ENCODE data around the gene TCEA3. TPM values are rescaled to one million over a fixed set of nuclear protein-coding genes. Genes with fewer than 3 reads are reported as not detected.

The TCEA3 gene
- total RNA-seq, 1 experiment from 2014 or later = not detected

- Histone ChIP-seq H3K27ac (no peak overlapping the region), H3K36me3 (no peaks in the 10 kb centered on the region), H3K4me3 (no peak overlapping the region), H3K9me3 (replicated peaks) (no peaks in the 10 kb centered on the region), H3K4me1 (peaks cover 25% of the 10 kb centered on the region), H3K27me3 (no peaks in the 10 kb centered on the region)
- DNase-seq = no peak
Measured at GRCh38 chr1:23420778-23421177, 3.8 kb downstream of the TCEA3 start.

GRCh38 chr1:23419180-23419579, 5.4 kb downstream of the TCEA3 start:
- Histone ChIP-seq H3K4me3 (no peak overlapping the region), H3K9me3 (replicated peaks) (no peaks in the 10 kb centered on the region), H3K27ac (no peak overlapping the region), H3K36me3 (no peaks in the 10 kb centered on the region), H3K4me1 (peaks cover 25% of the 10 kb centered on the region), H3K27me3 (no peaks in the 10 kb centered on the region)
- no peak for DNase-seq

- no peak overlapping the region for H3K4me3 ChIP-seq
- no peak overlapping the region for H3K27ac ChIP-seq
- peak; percentile 39 to 65 for DNase-seq
- H3K27me3 ChIP-seq = no peaks in the 10 kb centered on the region
- H3K9me3 ChIP-seq (replicated peaks) = no peaks in the 10 kb centered on the region
- H3K36me3 ChIP-seq = no peaks in the 10 kb centered on the region
- peaks cover 16% of the 10 kb centered on the region for H3K4me1 ChIP-seq
Measured at GRCh38 chr1:23417570-23417969, 7.0 kb downstream of the TCEA3 start.

GRCh38 chr1:23416964-23417363, 7.6 kb downstream of the TCEA3 start:
- H3K27ac ChIP-seq = no peak overlapping the region
- no peaks in the 10 kb centered on the region for H3K27me3 ChIP-seq
- DNase-seq = no peak
- no peaks in the 10 kb centered on the region for H3K9me3 ChIP-seq (replicated peaks)
- H3K4me3 ChIP-seq = no peak overlapping the region
- H3K36me3 ChIP-seq = no peaks in the 10 kb centered on the region
- H3K4me1 ChIP-seq = peaks cover 13% of the 10 kb centered on the region

- no peaks in the 10 kb centered on the region for H3K9me3 ChIP-seq (replicated peaks)
- 0 out of 2 replicates have a peak, but pooled peaks cover 3% of the 10 kb centered on the region for H3K4me1 ChIP-seq
- DNase-seq = no peak
- no peak overlapping the region for H3K27ac ChIP-seq
- no peaks in the 10 kb centered on the region for H3K27me3 ChIP-seq
- no peaks in the 10 kb centered on the region for H3K36me3 ChIP-seq
- H3K4me3 ChIP-seq = no peak overlapping the region
Measured at GRCh38 chr1:23408797-23409290, 15.7 kb downstream of the TCEA3 start.

- no peak overlapping the region for H3K27ac ChIP-seq
- no peak for DNase-seq
Measured at GRCh38 chr1:23407016-23407630, 17.4 kb downstream of the TCEA3 start.

GRCh38 chr1:23405946-23406345, 18.6 kb downstream of the TCEA3 start:
- Histone ChIP-seq H3K4me3 (no peak overlapping the region), H3K27me3 (no peaks in the 10 kb centered on the region), H3K27ac (no peak overlapping the region), H3K4me1 (peaks cover 16% of the 10 kb centered on the region), H3K36me3 (no peaks in the 10 kb centered on the region), H3K9me3 (replicated peaks) (no peaks in the 10 kb centered on the region)
- no peak for DNase-seq

More at GRCh38 chr1:23407016-23407630, 17.4 kb downstream of the TCEA3 start:
- no peaks in the 10 kb centered on the region for H3K36me3 ChIP-seq
- H3K27me3 ChIP-seq = no peaks in the 10 kb centered on the region
- H3K4me3 ChIP-seq = no peak overlapping the region
- H3K9me3 ChIP-seq (replicated peaks) = no peaks in the 10 kb centered on the region
- H3K4me1 ChIP-seq = peaks cover 15% of the 10 kb centered on the region

- Histone ChIP-seq H3K36me3 (no peaks in the 10 kb centered on the region), H3K4me1 (peaks cover 16% of the 10 kb centered on the region), H3K4me3 (peak overlapping the region; percentile 19), H3K9me3 (replicated peaks) (no peaks in the 10 kb centered on the region), H3K27ac (no peak overlapping the region), H3K27me3 (no peaks in the 10 kb centered on the region)
- DNase-seq = peak; percentile 95 to 96
Measured at GRCh38 chr1:23403735-23404486, 20.6 kb downstream of the TCEA3 start.

- H3K36me3 ChIP-seq = no peaks in the 10 kb centered on the region
- DNase-seq = no peak
- no peak overlapping the region for H3K27ac ChIP-seq
- peak overlapping the region; percentile 19 for H3K4me3 ChIP-seq
- H3K4me1 ChIP-seq = peaks cover 16% of the 10 kb centered on the region
- H3K9me3 ChIP-seq (replicated peaks) = no peaks in the 10 kb centered on the region
- H3K27me3 ChIP-seq = no peaks in the 10 kb centered on the region
Measured at GRCh38 chr1:23403355-23403734, 21.2 kb downstream of the TCEA3 start.

- Histone ChIP-seq H3K4me1 (peaks cover 16% of the 10 kb centered on the region), H3K27ac (no peak overlapping the region), H3K9me3 (replicated peaks) (no peaks in the 10 kb centered on the region), H3K27me3 (no peaks in the 10 kb centered on the region), H3K36me3 (no peaks in the 10 kb centered on the region), H3K4me3 (no peak overlapping the region)
- peak; percentile 57 to 60 for DNase-seq
Measured at GRCh38 chr1:23403038-23403336, 21.6 kb downstream of the TCEA3 start.

- Histone ChIP-seq H3K9me3 (replicated peaks) (no peaks in the 10 kb centered on the region), H3K36me3 (no peaks in the 10 kb centered on the region), H3K4me3 (no peak overlapping the region), H3K27me3 (no peaks in the 10 kb centered on the region), H3K4me1 (peaks cover 16% of the 10 kb centered on the region), H3K27ac (no peak overlapping the region)
- DNase-seq = no peak
Measured at GRCh38 chr1:23402286-23403037, 22.1 kb downstream of the TCEA3 start.

GRCh38 chr1:23401313-23401712, 23.2 kb downstream of the TCEA3 start:
- no peaks in the 10 kb centered on the region for H3K36me3 ChIP-seq
- H3K4me3 ChIP-seq = no peak overlapping the region
- H3K27me3 ChIP-seq = no peaks in the 10 kb centered on the region
- no peaks in the 10 kb centered on the region for H3K9me3 ChIP-seq (replicated peaks)
- peaks cover 16% of the 10 kb centered on the region for H3K4me1 ChIP-seq
- DNase-seq = no peak
- no peak overlapping the region for H3K27ac ChIP-seq

GRCh38 chr1:23400324-23401114, 24.0 kb downstream of the TCEA3 start:
- Histone ChIP-seq H3K27me3 (no peaks in the 10 kb centered on the region), H3K4me1 (peaks cover 16% of the 10 kb centered on the region), H3K4me3 (no peak overlapping the region), H3K27ac (no peak overlapping the region), H3K36me3 (no peaks in the 10 kb centered on the region), H3K9me3 (replicated peaks) (no peaks in the 10 kb centered on the region)
- no peak for DNase-seq

- H3K4me1 ChIP-seq = peaks cover 27% of the 10 kb centered on the region
- H3K4me3 ChIP-seq = no peak overlapping the region
- no peaks in the 10 kb centered on the region for H3K9me3 ChIP-seq (replicated peaks)
- no peak overlapping the region for H3K27ac ChIP-seq
- H3K36me3 ChIP-seq = no peaks in the 10 kb centered on the region
- no peaks in the 10 kb centered on the region for H3K27me3 ChIP-seq
- DNase-seq = no peak
Measured at GRCh38 chr1:23399229-23399628, 25.3 kb downstream of the TCEA3 start.

Measured in SJCRH30 (cell line).